Lung (tissue), 12 donors: Measurements from ENCODE around the gene PSME3. TPM values are rescaled to one million over a fixed set of nuclear protein-coding genes. Genes with fewer than 3 reads are reported as not detected.

Source experiments
- ATAC-seq: fragments of 200-7000 bp; cut with Tn5 transposase; one replicate; pipeline ENCODE4 v1.9.1; 2020; ENCODE audit warnings: moderate number of reproducible peaks; ENCODE audit not compliant: insufficient read depth, low FRiP score
- DNase-seq, 3 donors: peaks; one replicate each; pipeline ENCODE4 v3.0.0-alpha.2; 2013 to 2017
- H3K27ac ChIP-seq, 2 donors: one replicate each; pipeline ENCODE4 v1.5.1; 2013; ENCODE audit warnings: mild to moderate bottlenecking in 2 of 2, moderate library complexity in 2 of 2, control low read depth in 1 of 2, inconsistent platforms in 1 of 2, low read depth in 1 of 2, low read length in 1 of 2
- H3K27me3 ChIP-seq, 3 donors: one replicate each; pipeline ENCODE4 v1.5.1; 2013; ENCODE audit warnings: low read length in 2 of 3; ENCODE audit not compliant: control insufficient read depth in 3 of 3, insufficient read depth in 3 of 3
- H3K36me3 ChIP-seq, 4 donors: one replicate each; pipeline ENCODE4 v1.5.1; 2013; ENCODE audit warnings: low read length in 4 of 4, mild to moderate bottlenecking in 1 of 4, moderate library complexity in 1 of 4; ENCODE audit not compliant: control insufficient read depth in 4 of 4, insufficient read depth in 4 of 4
- H3K4me1 ChIP-seq, 5 donors: one replicate each; pipeline ENCODE4 v1.5.1; 2013; ENCODE audit warnings: low read length in 5 of 5, mild to moderate bottlenecking in 2 of 5, moderate library complexity in 1 of 5; ENCODE audit not compliant: control insufficient read depth in 5 of 5, insufficient read depth in 5 of 5
- H3K4me3 ChIP-seq: one replicate; pipeline ENCODE4 v1.5.1; 2013; ENCODE audit warnings: mild to moderate bottlenecking, control low read depth, moderate library complexity
- H3K9ac ChIP-seq, 2 donors: one replicate each; pipeline ENCODE4 v1.5.1; 2013; ENCODE audit warnings: low read length in 2 of 2, control low read depth in 1 of 2; ENCODE audit not compliant: insufficient read depth in 1 of 2
- H3K9me3 ChIP-seq, 4 donors: one replicate each; pipeline ENCODE4 v1.5.1; 2013; ENCODE audit warnings: low read length in 3 of 4, mild to moderate bottlenecking in 1 of 4, moderate library complexity in 1 of 4; ENCODE audit not compliant: control insufficient read depth in 4 of 4, insufficient read depth in 3 of 4
- WGBS, 2 donors: extraction: QIAGEN DNeasy Blood & Tissue Kit; methylation state at CpG; one replicate each; pipeline ENCODE4 v1.1.7; 2013; 5-methylcytosine and 5-hydroxymethylcytosine counted together
- polyA plus RNA-seq, 2 donors: library from polyadenylated mRNA; stranded (reverse); fragments of 200-250 nt; gene quantifications; one replicate each; pipeline ENCODE4 v1.2.1, GENCODE V29; 2013
- total RNA-seq, 2 donors: library from RNA; depleted of rRNA in 1 of 2; stranded (reverse); fragments of >200 nt in 1 of 2; gene quantifications; one replicate each; pipeline ENCODE4 v1.2.1, GENCODE V29; 2014 to 2021
- TF ChIP-seq, protein P1 (sequence below): IDR thresholded peaks from 2 replicates; pipeline ENCODE4 v1.5.1; 2012; ENCODE audit warnings: mild to moderate bottlenecking; ENCODE audit errors: control extremely low read depth, extremely low read depth
- donor health status: control.
- donor health status: control.
- donor health status: Bipolar disorder and iron deficiency.
- donor health status: healthy.
- donor health status: DM: yes; HTN: yes; CAD: no.

The PSME3 gene
- total and polyA plus RNA-seq, 4 donors, result 34.5 to 117 (median 77.9) TPM

DNA sequence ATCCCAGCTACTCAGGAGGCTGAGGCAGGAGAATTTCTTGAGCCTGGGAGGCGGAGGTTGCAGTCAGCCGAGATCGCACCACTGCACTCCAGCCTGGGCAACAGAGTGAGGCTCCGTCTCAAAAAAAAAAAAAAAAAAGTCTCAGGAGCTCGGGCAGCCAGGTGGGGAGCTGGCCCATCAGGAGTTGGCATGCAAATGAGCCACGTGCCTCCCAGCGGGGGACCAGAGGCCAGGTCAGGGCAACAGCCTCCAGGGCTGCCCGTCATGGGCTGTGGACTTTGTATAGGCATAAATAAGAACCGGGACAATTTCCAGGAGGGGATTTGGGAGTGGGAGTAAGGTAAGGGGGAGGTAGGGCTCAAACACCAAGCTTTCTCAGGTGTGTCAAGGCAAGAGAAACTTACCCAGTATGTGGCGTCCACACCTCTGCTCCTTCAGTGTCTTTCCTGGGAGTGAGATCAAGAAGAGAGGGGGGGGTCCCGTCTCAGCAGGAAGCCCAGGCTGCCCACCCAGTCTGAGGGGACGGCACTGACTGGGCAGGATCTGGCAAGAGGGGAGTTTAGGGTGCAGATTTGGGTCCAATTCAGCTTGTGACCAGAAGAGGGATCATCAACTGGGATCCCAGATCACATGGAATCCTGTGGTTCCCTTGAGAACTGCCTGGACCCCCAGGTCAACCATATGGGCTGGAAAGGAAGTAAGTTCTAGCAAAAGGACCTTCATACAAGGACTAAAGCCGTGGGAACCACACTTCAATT, 45.1 kb downstream of the PSME3 start:
- no peak overlapping the region for H3K9ac ChIP-seq
- no peaks in the 10 kb centered on the region for H3K9me3 ChIP-seq
- 68 to 78% methylated on average over 13 of the region's 13 CpGs for WGBS, 2 donors
- H3K4me3 ChIP-seq, result no peak overlapping the region
- no peaks in the 10 kb centered on the region for H3K27me3 ChIP-seq
- ATAC-seq (no peak), DNase-seq (peak in 1 of 3 donors; percentile 41)
- H3K36me3 ChIP-seq, result peaks cover 0 to 4% (median 0%) of the 10 kb centered on the region in 4 donors
- no peak overlapping the region for H3K27ac ChIP-seq
- peaks cover 0 to 23% (median 8%) of the 10 kb centered on the region in 5 donors for H3K4me1 ChIP-seq
- TF ChIP-seq, protein P1, sequence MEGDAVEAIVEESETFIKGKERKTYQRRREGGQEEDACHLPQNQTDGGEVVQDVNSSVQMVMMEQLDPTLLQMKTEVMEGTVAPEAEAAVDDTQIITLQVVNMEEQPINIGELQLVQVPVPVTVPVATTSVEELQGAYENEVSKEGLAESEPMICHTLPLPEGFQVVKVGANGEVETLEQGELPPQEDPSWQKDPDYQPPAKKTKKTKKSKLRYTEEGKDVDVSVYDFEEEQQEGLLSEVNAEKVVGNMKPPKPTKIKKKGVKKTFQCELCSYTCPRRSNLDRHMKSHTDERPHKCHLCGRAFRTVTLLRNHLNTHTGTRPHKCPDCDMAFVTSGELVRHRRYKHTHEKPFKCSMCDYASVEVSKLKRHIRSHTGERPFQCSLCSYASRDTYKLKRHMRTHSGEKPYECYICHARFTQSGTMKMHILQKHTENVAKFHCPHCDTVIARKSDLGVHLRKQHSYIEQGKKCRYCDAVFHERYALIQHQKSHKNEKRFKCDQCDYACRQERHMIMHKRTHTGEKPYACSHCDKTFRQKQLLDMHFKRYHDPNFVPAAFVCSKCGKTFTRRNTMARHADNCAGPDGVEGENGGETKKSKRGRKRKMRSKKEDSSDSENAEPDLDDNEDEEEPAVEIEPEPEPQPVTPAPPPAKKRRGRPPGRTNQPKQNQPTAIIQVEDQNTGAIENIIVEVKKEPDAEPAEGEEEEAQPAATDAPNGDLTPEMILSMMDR, result no peak

DNA sequence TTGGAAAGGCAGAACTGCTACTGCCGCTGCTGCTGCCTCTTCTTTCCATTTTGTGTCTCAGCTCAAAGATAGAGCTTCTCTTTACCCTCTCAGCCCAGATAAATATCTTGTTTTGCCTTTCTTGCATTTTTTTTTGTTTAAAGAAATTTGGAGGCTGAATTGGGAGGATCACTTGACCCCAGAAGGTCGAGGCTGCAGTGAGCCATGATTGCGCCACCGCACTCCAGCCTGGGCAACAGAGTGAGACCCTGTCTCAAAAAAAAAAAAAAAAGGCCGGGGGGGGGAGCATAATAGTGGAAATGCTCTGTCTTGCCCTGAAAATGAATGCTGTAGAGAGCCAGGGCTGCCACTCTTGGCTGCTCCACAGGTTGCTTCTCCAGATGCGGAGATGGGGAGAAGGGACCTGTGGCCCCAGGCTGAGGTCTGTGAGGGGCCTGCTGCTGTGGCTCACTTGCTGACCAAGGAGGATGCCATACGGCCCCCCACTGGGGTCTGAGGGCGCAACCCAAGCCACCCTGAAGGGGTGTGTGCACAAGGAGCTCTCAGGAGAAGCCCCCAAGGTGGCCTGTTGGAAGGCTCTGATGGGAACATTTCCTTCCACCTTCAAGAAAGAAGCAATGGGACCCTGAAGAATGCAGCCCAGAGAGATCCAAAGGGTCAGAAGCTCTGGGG, 45.9 kb downstream of the PSME3 start:
- Histone ChIP-seq H3K36me3 (peaks cover 0 to 4% (median 0%) of the 10 kb centered on the region in 4 donors), H3K9ac (no peak overlapping the region), H3K27me3 (no peaks in the 10 kb centered on the region), H3K27ac (no peak overlapping the region), H3K4me3 (no peak overlapping the region), H3K9me3 (no peaks in the 10 kb centered on the region), H3K4me1 (peaks cover 0 to 16% (median 4%) of the 10 kb centered on the region in 5 donors)
- WGBS, 2 donors, result 90% methylated on average over 8 of the region's 8 CpGs
- ATAC-seq (no peak), DNase-seq (no peak)
- TF ChIP-seq, protein P1, result no peak

DNA sequence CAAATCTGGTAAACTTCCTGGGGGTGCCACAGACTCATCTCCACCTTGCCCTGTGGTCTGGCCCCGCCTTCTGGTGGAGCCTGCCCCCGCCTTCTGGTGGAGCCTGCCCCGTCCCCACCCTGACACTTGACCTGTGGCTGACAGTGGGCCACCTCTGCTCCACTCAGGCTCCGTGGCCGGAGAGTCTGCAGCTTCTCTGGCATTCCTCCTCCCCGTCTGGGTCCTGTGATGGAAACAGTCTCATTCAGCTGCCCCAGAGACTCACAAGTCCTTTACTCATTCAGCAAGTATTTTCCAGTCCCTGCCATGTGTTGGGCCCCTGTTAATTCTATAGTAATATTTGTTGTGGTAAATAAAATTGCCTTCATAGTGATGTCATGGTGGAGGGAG, 46.4 kb downstream of the PSME3 start:
- H3K9me3 ChIP-seq, result no peaks in the 10 kb centered on the region
- H3K27me3 ChIP-seq, result no peaks in the 10 kb centered on the region
- no peak overlapping the region for H3K27ac ChIP-seq
- H3K4me3 ChIP-seq, result no peak overlapping the region
- peaks cover 0 to 12% (median 4%) of the 10 kb centered on the region in 5 donors for H3K4me1 ChIP-seq
- 74 to 84% methylated on average over 6 of the region's 6 CpGs for WGBS, 2 donors
- no peak for ATAC-seq
- H3K36me3 ChIP-seq, result peaks cover 0 to 4% (median 0%) of the 10 kb centered on the region in 4 donors
- TF ChIP-seq, protein P1, result no peak
- DNase-seq, result no peak
- H3K9ac ChIP-seq, result no peak overlapping the region
